ENCODE measurements around the gene CDC14A.

DNA sequence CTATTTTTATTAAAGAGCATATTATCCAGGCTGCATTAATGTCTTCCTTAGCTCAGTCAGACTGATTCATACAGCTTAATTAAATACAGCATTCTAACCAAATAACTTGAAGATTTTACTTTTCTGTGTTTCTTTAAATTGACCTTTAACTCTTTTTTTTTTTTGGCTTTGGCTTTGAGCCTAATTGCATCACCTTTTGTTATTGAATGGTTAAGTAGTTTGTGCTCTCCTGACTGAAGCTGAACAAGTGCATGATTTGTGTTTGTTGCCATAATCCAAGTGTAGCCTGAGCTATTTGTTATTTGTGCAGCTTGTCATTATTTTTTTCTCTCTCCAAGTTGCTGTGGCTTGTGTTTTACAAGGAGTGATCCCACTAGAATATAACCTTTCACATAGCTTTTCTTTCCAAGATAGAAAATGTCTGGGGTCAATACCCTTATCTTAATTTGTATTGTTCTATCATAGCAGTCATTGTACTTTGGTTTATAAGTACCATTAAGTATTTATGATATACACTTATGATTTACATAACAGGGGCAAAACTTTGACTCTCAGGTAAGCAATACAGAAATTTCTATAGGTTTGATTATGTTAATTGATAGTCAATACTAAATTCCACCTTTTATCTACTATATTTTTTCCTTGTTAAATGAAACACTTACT, 31.6 kb downstream of the CDC14A start:
- TF ChIP-seq, protein P1, sequence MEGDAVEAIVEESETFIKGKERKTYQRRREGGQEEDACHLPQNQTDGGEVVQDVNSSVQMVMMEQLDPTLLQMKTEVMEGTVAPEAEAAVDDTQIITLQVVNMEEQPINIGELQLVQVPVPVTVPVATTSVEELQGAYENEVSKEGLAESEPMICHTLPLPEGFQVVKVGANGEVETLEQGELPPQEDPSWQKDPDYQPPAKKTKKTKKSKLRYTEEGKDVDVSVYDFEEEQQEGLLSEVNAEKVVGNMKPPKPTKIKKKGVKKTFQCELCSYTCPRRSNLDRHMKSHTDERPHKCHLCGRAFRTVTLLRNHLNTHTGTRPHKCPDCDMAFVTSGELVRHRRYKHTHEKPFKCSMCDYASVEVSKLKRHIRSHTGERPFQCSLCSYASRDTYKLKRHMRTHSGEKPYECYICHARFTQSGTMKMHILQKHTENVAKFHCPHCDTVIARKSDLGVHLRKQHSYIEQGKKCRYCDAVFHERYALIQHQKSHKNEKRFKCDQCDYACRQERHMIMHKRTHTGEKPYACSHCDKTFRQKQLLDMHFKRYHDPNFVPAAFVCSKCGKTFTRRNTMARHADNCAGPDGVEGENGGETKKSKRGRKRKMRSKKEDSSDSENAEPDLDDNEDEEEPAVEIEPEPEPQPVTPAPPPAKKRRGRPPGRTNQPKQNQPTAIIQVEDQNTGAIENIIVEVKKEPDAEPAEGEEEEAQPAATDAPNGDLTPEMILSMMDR (IDR thresholded peaks at IDR 0.05; ENCODE audit: poor library complexity) = no peak
- TF ChIP-seq EZH2phosphoT487 (IDR thresholded peaks at IDR 0.05; ENCODE audit: low read depth, severe bottlenecking, unreplicated experiment) = no peak
- TF ChIP-seq EZH2 (IDR thresholded peaks at IDR 0.05; ENCODE audit: borderline replicate concordance) = no peak

Measured in hepatocyte (in vitro differentiated cells).